Islet precursor cell (in vitro differentiated cells): ENCODE data around the gene KRTAP1-1.
"Not testable (repeated sequence)": the region's sequence is repeated elsewhere in the genome, so short reads cannot be mapped to it uniquely, and the experiment has no call there.

Source experiments
- DNase-seq: peaks from one replicate; pipeline ENCODE4 v3.0.0-alpha.2; 2018

KRTAP1-1 gene

GRCh38 chr17:41054556-41054955 lies 13.3 kb upstream of the KRTAP1-1 start:
- DNase-seq, result not testable (repeated sequence)

- no peak for DNase-seq
Observed at GRCh38 chr17:41054025-41054424, 12.8 kb upstream of the KRTAP1-1 start.

- DNase-seq, result no peak
Observed at GRCh38 chr17:41052566-41052965, 11.3 kb upstream of the KRTAP1-1 start.

GRCh38 chr17:41049110-41049509 lies 7.9 kb upstream of the KRTAP1-1 start:
- DNase-seq, result no peak

- DNase-seq, result peak; percentile 92
Observed at GRCh38 chr17:41048441-41048840, 7.2 kb upstream of the KRTAP1-1 start.

GRCh38 chr17:41046735-41047465 lies 5.7 kb upstream of the KRTAP1-1 start, which contains the start of gene KRTAP2-1:
Gene KRTAP2-1 (minus strand): TSS chr17:41047316. CDS start chr17:41047267, 49 bp downstream.
- DNase-seq, result not testable (repeated sequence)

- DNase-seq, result no peak
Observed at GRCh38 chr17:41042953-41043352, 1.7 kb upstream of the KRTAP1-1 start.

GRCh38 chr17:41037853-41038350 lies 3.3 kb downstream of the KRTAP1-1 start:
- DNase-seq, result no peak

- DNase-seq, result not testable (repeated sequence)
Observed at GRCh38 chr17:41034346-41034935, 6.8 kb downstream of the KRTAP1-1 start, which contains the start of gene KRTAP1-3. Gene KRTAP1-3 (minus strand): TSS chr17:41034874. CDS start chr17:41034821, 53 bp downstream.

GRCh38 chr17:41029633-41030245 lies 11.5 kb downstream of the KRTAP1-1 start, which contains the start of gene KRTAP1-4:
Gene KRTAP1-4 (minus strand): TSS chr17:41030195. CDS start chr17:41030078, 117 bp downstream.
- peak; percentile 51 for DNase-seq

- DNase-seq, result no peak
Observed at GRCh38 chr17:41026715-41027471, 14.4 kb downstream of the KRTAP1-1 start, which contains the start of gene KRTAP1-5. Gene KRTAP1-5 (minus strand): TSS chr17:41027208. CDS start chr17:41027155, 53 bp downstream.

- no peak for DNase-seq
Observed at GRCh38 chr17:41024697-41025096, 16.6 kb downstream of the KRTAP1-1 start.

GRCh38 chr17:41020336-41020735 lies 20.9 kb downstream of the KRTAP1-1 start:
- no peak for DNase-seq

GRCh38 chr17:41019415-41019814 lies 21.8 kb downstream of the KRTAP1-1 start:
- DNase-seq, result no peak

GRCh38 chr17:41018541-41018940 lies 22.7 kb downstream of the KRTAP1-1 start:
- DNase-seq, result no peak

GRCh38 chr17:41016578-41017215 lies 24.6 kb downstream of the KRTAP1-1 start:
- DNase-seq, result no peak

GRCh38 chr17:41015454-41015853 lies 25.8 kb downstream of the KRTAP1-1 start:
- no peak for DNase-seq

- no peak for DNase-seq
Observed at GRCh38 chr17:41013606-41014005, 27.6 kb downstream of the KRTAP1-1 start.

- DNase-seq, result no peak
Observed at GRCh38 chr17:41013181-41013580, 28.1 kb downstream of the KRTAP1-1 start.

- no peak for DNase-seq
Observed at GRCh38 chr17:41012326-41013120, 28.7 kb downstream of the KRTAP1-1 start.

GRCh38 chr17:41010441-41010840 lies 30.8 kb downstream of the KRTAP1-1 start:
- DNase-seq, result no peak
